Activated CD8-positive, alpha-beta memory T cell treated with anti-CD3 and anti-CD28 coated beads for 1 hour (primary cell): Measurements from ENCODE around the gene MED12L.

ENCODE experiments used
- DNase-seq, 2 donors: peaks; one replicate each; pipeline ENCODE4 v3.0.0-alpha.2; 2020; ENCODE audit warnings: low read depth in 1 of 2; ENCODE audit errors: extremely low read depth in 1 of 2

The MED12L gene

DNA sequence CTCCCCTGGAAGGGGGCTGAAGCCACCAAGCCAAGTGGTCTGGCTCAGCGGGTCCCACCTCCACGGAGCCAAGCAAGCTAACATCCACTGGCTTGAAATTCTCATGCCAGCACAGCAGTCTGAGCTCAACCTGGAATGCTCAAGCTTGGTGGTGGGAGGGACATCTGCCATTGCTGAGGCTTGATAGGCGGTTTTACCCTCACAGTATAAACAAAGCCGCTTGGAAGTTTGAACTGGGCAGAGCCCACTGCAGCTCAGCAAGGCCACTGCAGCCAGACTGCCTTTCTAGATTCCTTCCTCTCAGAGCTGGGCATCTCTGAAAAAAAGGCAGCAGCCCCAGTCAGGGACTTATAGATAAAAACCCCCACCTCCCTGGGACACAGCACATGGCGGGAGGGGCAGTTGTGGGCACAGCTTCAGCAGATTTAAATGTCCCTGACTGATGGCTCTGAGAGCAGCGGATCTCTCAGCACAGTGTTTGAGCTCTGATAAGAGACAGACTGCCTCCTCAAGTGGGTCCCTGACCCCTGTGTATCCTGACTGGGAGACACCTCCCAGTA is 398.6 kb downstream of the MED12L start:
- DNase-seq: no peak
